ENCODE data around the gene SELENOH. TPM values are rescaled to one million over a fixed set of nuclear protein-coding genes. Genes with fewer than 3 reads are reported as not detected.
A peak's percentile ranks its signal among the peaks of the same experiment; 100 is the strongest.

SELENOH gene
- total and polyA plus RNA-seq, 9 of the 15 experiments (the other 6 are each of a cell fraction or from before 2014, with no cell fraction given) = 16.6 to 299 (median 118) TPM

GRCh38 chr11:57792060-57792541 lies 50.8 kb downstream of the SELENOH start (continued):
- TF ChIP-seq ZBTB12 (CRISPR knock-in tag; IDR thresholded peaks at IDR 0.05) (peak; percentile 31; the same call in 1 of the 2 replicates), NFYB (IDR thresholded peaks at IDR 0.05; ENCODE audit: extremely low read depth, insufficient read length) (no peak), GTF2E2 (tag; IDR thresholded peaks at IDR 0.05) (0 out of 2 replicates have a peak, but pooled peaks have one; percentile 54), ARID1B (IDR thresholded peaks at IDR 0.05) (peak; percentile 43; the same call in 1 of the 2 replicates), NRF1 (conservative IDR thresholded peaks at IDR 0.05 in 1 of 2, IDR thresholded peaks at IDR 0.05 in 1 of 2) (peak; percentile 65 to 72), CEBPB (tag; IDR thresholded peaks at IDR 0.05) (peak; percentile 62), STAT5B (CRISPR knock-in tag; IDR thresholded peaks at IDR 0.05) (no peak), E4F1 (CRISPR knock-in tag; IDR thresholded peaks at IDR 0.05; ENCODE audit: borderline replicate concordance) (0 out of 2 replicates have a peak, but pooled peaks have one; percentile 23), OTX1 (CRISPR knock-in tag; IDR thresholded peaks at IDR 0.05) (0 out of 2 replicates have a peak, but pooled peaks have one; percentile 42), CAMTA2 (CRISPR knock-in tag; conservative IDR thresholded peaks at IDR 0.05) (0 out of 2 replicates have a peak, but pooled peaks have one; percentile 10), BRF1 (IDR thresholded peaks at IDR 0.05; ENCODE audit: borderline replicate concordance, extremely low read depth, insufficient read length) (no peak), CXXC5 (CRISPR knock-in tag; IDR thresholded peaks at IDR 0.05) (peak; percentile 51), JUND (IDR thresholded peaks at IDR 0.05; ENCODE audit: borderline replicate concordance, low read depth, low read length) (peak; percentile 36; the same call in 1 of the 2 replicates), JUND (tag; IDR thresholded peaks at IDR 0.05; ENCODE audit: borderline replicate concordance, low read depth, low read length) (peak; percentile 59; the same call in 1 of the 3 replicates), E2F4 (CRISPR knock-in tag; IDR thresholded peaks at IDR 0.05; ENCODE audit: low read depth) (no peak), MITF (IDR thresholded peaks at IDR 0.05) (no peak), FOSL1 (tag; conservative IDR thresholded peaks at IDR 0.05) (0 out of 2 replicates have a peak, but pooled peaks have one; percentile 41), MEIS2 (IDR thresholded peaks at IDR 0.05; ENCODE audit: partially characterized antibody) (peak; percentile 66), MAFG (tag; conservative IDR thresholded peaks at IDR 0.05) (no peak), SMARCC2 (IDR thresholded peaks at IDR 0.05; ENCODE audit: low read depth) (peak; percentile 34; the same call in 1 of the 2 replicates), ZNF589 (CRISPR knock-in tag; IDR thresholded peaks at IDR 0.05; ENCODE audit: low read depth) (0 out of 2 replicates have a peak, but pooled peaks have one; percentile 39), SMARCA4 (IDR thresholded peaks at IDR 0.05) (0 out of 2 replicates have a peak, but pooled peaks have one; percentile 21), CREM (IDR thresholded peaks at IDR 0.05; ENCODE audit: low read depth) (peak; percentile 62)

Measured in K562 (cell line).